KBM-7 (cell line): Measurements from ENCODE around the gene DNAJC4.
A peak's percentile ranks its signal among the peaks of the same experiment; 100 is the strongest.

Source experiments
- DNase-seq: peaks from one replicate; pipeline ENCODE4 v3.0.0-alpha.2; 2015
- in situ Hi-C: fragments of 300-500 bp; cut with MboI; formaldehyde crosslinking; loops from 2 replicates; pipeline ENCODE4 v1.14.3; 2020; ENCODE audit warnings: low sequenced_read_pairs, low pct_unique_long_range_greater_than_20kb, mixed read lengths

DNAJC4 gene

GRCh38 chr11:64265176-64266160 lies 35.1 kb downstream of the DNAJC4 start:
- in situ Hi-C loops = no loop called here
- DNase-seq = no peak

- in situ Hi-C loops = no loop called here
Measured at GRCh38 chr11:64266339-64266738, 36.0 kb downstream of the DNAJC4 start.

GRCh38 chr11:64267207-64267945 lies 37.0 kb downstream of the DNAJC4 start:
- in situ Hi-C loops = no loop called here
- no peak for DNase-seq

More at GRCh38 chr11:64266339-64266738, 36.0 kb downstream of the DNAJC4 start:
- DNase-seq = no peak

GRCh38 chr11:64268025-64268892 lies 37.9 kb downstream of the DNAJC4 start:
- DNase-seq = peak; percentile 57
- in situ Hi-C loops = no loop called here

GRCh38 chr11:64268893-64269539 lies 38.7 kb downstream of the DNAJC4 start:
- in situ Hi-C loops = no loop called here
- DNase-seq = peak; percentile 57

GRCh38 chr11:64269540-64270220 lies 39.3 kb downstream of the DNAJC4 start:
- DNase-seq = peak; percentile 100
- in situ Hi-C loops = no loop called here

- in situ Hi-C loops = no loop called here
Measured at GRCh38 chr11:64275031-64275800, 44.9 kb downstream of the DNAJC4 start.

GRCh38 chr11:64275841-64276240 lies 45.5 kb downstream of the DNAJC4 start:
- no peak for DNase-seq
- in situ Hi-C loops = no loop called here

More at GRCh38 chr11:64275031-64275800, 44.9 kb downstream of the DNAJC4 start:
- no peak for DNase-seq

GRCh38 chr11:64276653-64277431 lies 46.5 kb downstream of the DNAJC4 start:
- DNase-seq = no peak
- in situ Hi-C loops = no loop called here

- in situ Hi-C loops = no loop called here
- DNase-seq = no peak
Measured at GRCh38 chr11:64278576-64279190, 48.3 kb downstream of the DNAJC4 start.

GRCh38 chr11:64281957-64282770 lies 51.8 kb downstream of the DNAJC4 start:
- no peak for DNase-seq
- in situ Hi-C loops = no loop called here

- DNase-seq = no peak
- in situ Hi-C loops = no loop called here
Measured at GRCh38 chr11:64283092-64283491, 52.7 kb downstream of the DNAJC4 start.
